ENCODE results near the gene NEK10. TPM values are rescaled to one million over a fixed set of nuclear protein-coding genes. Genes with fewer than 3 reads are reported as not detected.
"Not testable (repeated sequence)": the region's sequence is repeated elsewhere in the genome, so short reads cannot be mapped to it uniquely, and the experiment has no call there.

The NEK10 gene
- total RNA-seq, 1 experiment from 2014 or later = 4.3 TPM

- ChIA-PET CTCF (no interaction called here), POLR2A (ENCODE audit: unreplicated experiment) (no interaction called here)
- BruUV-seq (replicated peaks) = no TSS peak
- no peak overlapping the region for H2AFZ ChIP-seq
- no peak overlapping the region for H3K27ac ChIP-seq
- H3K4me1 ChIP-seq (replicated peaks; ENCODE audit: insufficient read depth) = peaks cover 16% of the 10 kb centered on the region
- H3K27me3 ChIP-seq (ENCODE audit: insufficient read depth, low read depth) = no peaks in the 10 kb centered on the region
- H3K9me3 ChIP-seq (ENCODE audit: insufficient read depth, low read depth) = no peaks in the 10 kb centered on the region
- H3K79me2 ChIP-seq (ENCODE audit: low read depth) = no peaks in the 10 kb centered on the region
- no peak for TF ChIP-seq EZH2 (IDR thresholded peaks at IDR 0.05; ENCODE audit: low read depth)
- TF ChIP-seq CTCF (conservative IDR thresholded peaks at IDR 0.05) = no peak
- H3K4me3 ChIP-seq = no peak overlapping the region
- H3K4me2 ChIP-seq = no peak overlapping the region
- no peak for DNase-seq
- no peaks in the 10 kb centered on the region for H4K20me1 ChIP-seq (ENCODE audit: insufficient read depth)
- no peaks in the 10 kb centered on the region for H3K36me3 ChIP-seq (ENCODE audit: low read depth)
- H3K9me2 ChIP-seq (ENCODE audit: insufficient read depth) = no peaks in the 10 kb centered on the region
- peaks cover 8% of the 10 kb centered on the region for H3F3A ChIP-seq (ENCODE audit: insufficient read depth, low read depth)
- intact Hi-C loops (cut with micrococcal nuclease; ENCODE audit: unreplicated experiment) = loop anchor here (5.0 kb wide), 2 partner anchors 47 to 372 kb away; no protein-coding TSS in a partner anchor
Measured at GRCh38 chr3:27310688-27311087, 58.5 kb downstream of the NEK10 start.

- Histone ChIP-seq H3F3A (ENCODE audit: insufficient read depth, low read depth) (peaks cover 8% of the 10 kb centered on the region), H3K9me2 (ENCODE audit: insufficient read depth) (no peaks in the 10 kb centered on the region), H3K4me2 (no peak overlapping the region), H2AFZ (no peak overlapping the region), H4K20me1 (ENCODE audit: insufficient read depth) (no peaks in the 10 kb centered on the region), H3K27ac (no peak overlapping the region), H3K4me3 (no peak overlapping the region), H3K27me3 (ENCODE audit: insufficient read depth, low read depth) (no peaks in the 10 kb centered on the region), H3K79me2 (ENCODE audit: low read depth) (no peaks in the 10 kb centered on the region), H3K4me1 (replicated peaks; ENCODE audit: insufficient read depth) (peaks cover 16% of the 10 kb centered on the region), H3K9me3 (ENCODE audit: insufficient read depth, low read depth) (no peaks in the 10 kb centered on the region), H3K36me3 (ENCODE audit: low read depth) (no peaks in the 10 kb centered on the region)
- no TSS peak for BruUV-seq (replicated peaks)
- no peak for DNase-seq
- TF ChIP-seq CTCF (conservative IDR thresholded peaks at IDR 0.05) (no peak), EZH2 (IDR thresholded peaks at IDR 0.05; ENCODE audit: low read depth) (no peak)
- intact Hi-C loops (cut with micrococcal nuclease; ENCODE audit: unreplicated experiment) = no loop called here
- ChIA-PET CTCF (no interaction called here), POLR2A (ENCODE audit: unreplicated experiment) (no interaction called here)
Measured at GRCh38 chr3:27307566-27307965, 61.6 kb downstream of the NEK10 start.

- no TSS peak for BruUV-seq (replicated peaks)
- CTCF ChIA-PET = no interaction called here
- intact Hi-C loops (cut with micrococcal nuclease; ENCODE audit: unreplicated experiment) = no loop called here
- DNase-seq = no peak
- H3F3A ChIP-seq (ENCODE audit: insufficient read depth, low read depth) = no peaks in the 10 kb centered on the region
- H3K9me3 ChIP-seq (ENCODE audit: insufficient read depth, low read depth) = no peaks in the 10 kb centered on the region; the same call in 1 of the 2 replicates
- no peaks in the 10 kb centered on the region for H3K4me1 ChIP-seq (replicated peaks; ENCODE audit: insufficient read depth)
- H3K79me2 ChIP-seq (ENCODE audit: low read depth) = no peaks in the 10 kb centered on the region
- no peaks in the 10 kb centered on the region for H4K20me1 ChIP-seq (ENCODE audit: insufficient read depth)
- H3K27ac ChIP-seq = no peak overlapping the region
- H3K4me2 ChIP-seq = no peak overlapping the region
- no peak overlapping the region for H2AFZ ChIP-seq
- H3K27me3 ChIP-seq (ENCODE audit: insufficient read depth, low read depth) = no peaks in the 10 kb centered on the region
- TF ChIP-seq CTCF (conservative IDR thresholded peaks at IDR 0.05) (no peak), EZH2 (IDR thresholded peaks at IDR 0.05; ENCODE audit: low read depth) (no peak)
- POLR2A ChIA-PET (ENCODE audit: unreplicated experiment) = interaction anchor here (0.5 kb wide), 1 partner anchor 13 kb away, joined by 4 read pairs; no protein-coding TSS in a partner anchor
- no peaks in the 10 kb centered on the region for H3K36me3 ChIP-seq (ENCODE audit: low read depth)
- H3K9me2 ChIP-seq (ENCODE audit: insufficient read depth) = no peaks in the 10 kb centered on the region
- H3K4me3 ChIP-seq = no peak overlapping the region
Measured at GRCh38 chr3:27302891-27303290, 66.3 kb downstream of the NEK10 start.

- DNase-seq; H3K27me3 ChIP-seq (ENCODE audit: insufficient read depth, low read depth); H3F3A ChIP-seq (ENCODE audit: insufficient read depth, low read depth); H3K36me3 ChIP-seq (ENCODE audit: low read depth); POLR2A ChIA-PET (ENCODE audit: unreplicated experiment); intact Hi-C loops (cut with micrococcal nuclease; ENCODE audit: unreplicated experiment); H2AFZ ChIP-seq; H3K9me3 ChIP-seq (ENCODE audit: insufficient read depth, low read depth); H3K9me2 ChIP-seq (ENCODE audit: insufficient read depth); CTCF ChIA-PET; H3K4me3 ChIP-seq; H3K79me2 ChIP-seq (ENCODE audit: low read depth); H3K4me2 ChIP-seq; BruUV-seq (replicated peaks); H4K20me1 ChIP-seq (ENCODE audit: insufficient read depth); H3K27ac ChIP-seq; H3K4me1 ChIP-seq (replicated peaks; ENCODE audit: insufficient read depth): not testable (repeated sequence)
Measured at GRCh38 chr3:27298981-27299380, 70.2 kb downstream of the NEK10 start.

Data from PC-9 (cell line).